Measurements from ENCODE around the gene GABBR1.

GABBR1 gene

GRCh38 chr6:29528988-29529560, 103.9 kb downstream of the GABBR1 start:
- ChIA-PET CTCF (no interaction called here), POLR2A (no interaction called here)
- TF ChIP-seq, protein P1, sequence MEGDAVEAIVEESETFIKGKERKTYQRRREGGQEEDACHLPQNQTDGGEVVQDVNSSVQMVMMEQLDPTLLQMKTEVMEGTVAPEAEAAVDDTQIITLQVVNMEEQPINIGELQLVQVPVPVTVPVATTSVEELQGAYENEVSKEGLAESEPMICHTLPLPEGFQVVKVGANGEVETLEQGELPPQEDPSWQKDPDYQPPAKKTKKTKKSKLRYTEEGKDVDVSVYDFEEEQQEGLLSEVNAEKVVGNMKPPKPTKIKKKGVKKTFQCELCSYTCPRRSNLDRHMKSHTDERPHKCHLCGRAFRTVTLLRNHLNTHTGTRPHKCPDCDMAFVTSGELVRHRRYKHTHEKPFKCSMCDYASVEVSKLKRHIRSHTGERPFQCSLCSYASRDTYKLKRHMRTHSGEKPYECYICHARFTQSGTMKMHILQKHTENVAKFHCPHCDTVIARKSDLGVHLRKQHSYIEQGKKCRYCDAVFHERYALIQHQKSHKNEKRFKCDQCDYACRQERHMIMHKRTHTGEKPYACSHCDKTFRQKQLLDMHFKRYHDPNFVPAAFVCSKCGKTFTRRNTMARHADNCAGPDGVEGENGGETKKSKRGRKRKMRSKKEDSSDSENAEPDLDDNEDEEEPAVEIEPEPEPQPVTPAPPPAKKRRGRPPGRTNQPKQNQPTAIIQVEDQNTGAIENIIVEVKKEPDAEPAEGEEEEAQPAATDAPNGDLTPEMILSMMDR (IDR thresholded peaks at IDR 0.05; ENCODE audit: control extremely low read depth, extremely low read depth, low read depth, missing control alignments) = no peak
- no peak for DNase-seq (ENCODE audit: extremely low spot score)

- no peak for DNase-seq (ENCODE audit: extremely low spot score)
- POLR2A ChIA-PET = no interaction called here
- TF ChIP-seq, protein P1 (IDR thresholded peaks at IDR 0.05; ENCODE audit: control extremely low read depth, extremely low read depth, low read depth, missing control alignments) = no peak
- CTCF ChIA-PET = no interaction called here
Measured at GRCh38 chr6:29528300-29528931, 104.6 kb downstream of the GABBR1 start.

GRCh38 chr6:29527564-29527963, 105.4 kb downstream of the GABBR1 start:
- DNase-seq (ENCODE audit: extremely low spot score) = no peak
- ChIA-PET POLR2A (no interaction called here), CTCF (interaction anchor here (0.9 kb wide), 1 partner anchor 16 kb away, joined by 3 read pairs; no protein-coding TSS in a partner anchor)
- TF ChIP-seq, protein P1 (IDR thresholded peaks at IDR 0.05; ENCODE audit: control extremely low read depth, extremely low read depth, low read depth, missing control alignments) = no peak

- TF ChIP-seq, protein P1 (IDR thresholded peaks at IDR 0.05; ENCODE audit: control extremely low read depth, extremely low read depth, low read depth, missing control alignments) = no peak
- CTCF ChIA-PET = interaction anchor here (0.9 kb wide), 1 partner anchor 16 kb away, joined by 3 read pairs; no protein-coding TSS in a partner anchor
- POLR2A ChIA-PET = no interaction called here
- no peak for DNase-seq (ENCODE audit: extremely low spot score)
Measured at GRCh38 chr6:29527126-29527525, 105.9 kb downstream of the GABBR1 start.

- TF ChIP-seq, protein P1 (IDR thresholded peaks at IDR 0.05; ENCODE audit: control extremely low read depth, extremely low read depth, low read depth, missing control alignments) = no peak
- CTCF ChIA-PET = interaction anchor here (2.2 kb wide), 1 partner anchor 16 kb away, joined by 8 read pairs; no protein-coding TSS in a partner anchor
- POLR2A ChIA-PET = no interaction called here
- no peak for DNase-seq (ENCODE audit: extremely low spot score)
Measured at GRCh38 chr6:29525311-29525639, 107.7 kb downstream of the GABBR1 start.

- TF ChIP-seq, protein P1 (IDR thresholded peaks at IDR 0.05; ENCODE audit: control extremely low read depth, extremely low read depth, low read depth, missing control alignments) = no peak
- ChIA-PET POLR2A (no interaction called here), CTCF (interaction anchor here (2.2 kb wide), 1 partner anchor 16 kb away, joined by 8 read pairs; no protein-coding TSS in a partner anchor)
- DNase-seq (ENCODE audit: extremely low spot score) = no peak
Measured at GRCh38 chr6:29524444-29525310, 108.3 kb downstream of the GABBR1 start.

Measured in GM10248 (cell line).